Measurements from ENCODE around the gene COA1. TPM values are rescaled to one million over a fixed set of nuclear protein-coding genes. Genes with fewer than 3 reads are reported as not detected.
"Not testable (repeated sequence)": the region's sequence is repeated elsewhere in the genome, so short reads cannot be mapped to it uniquely, and the experiment has no call there.

Gene COA1, protein sequence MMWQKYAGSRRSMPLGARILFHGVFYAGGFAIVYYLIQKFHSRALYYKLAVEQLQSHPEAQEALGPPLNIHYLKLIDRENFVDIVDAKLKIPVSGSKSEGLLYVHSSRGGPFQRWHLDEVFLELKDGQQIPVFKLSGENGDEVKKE
- total RNA-seq = 35.0 TPM

DNA sequence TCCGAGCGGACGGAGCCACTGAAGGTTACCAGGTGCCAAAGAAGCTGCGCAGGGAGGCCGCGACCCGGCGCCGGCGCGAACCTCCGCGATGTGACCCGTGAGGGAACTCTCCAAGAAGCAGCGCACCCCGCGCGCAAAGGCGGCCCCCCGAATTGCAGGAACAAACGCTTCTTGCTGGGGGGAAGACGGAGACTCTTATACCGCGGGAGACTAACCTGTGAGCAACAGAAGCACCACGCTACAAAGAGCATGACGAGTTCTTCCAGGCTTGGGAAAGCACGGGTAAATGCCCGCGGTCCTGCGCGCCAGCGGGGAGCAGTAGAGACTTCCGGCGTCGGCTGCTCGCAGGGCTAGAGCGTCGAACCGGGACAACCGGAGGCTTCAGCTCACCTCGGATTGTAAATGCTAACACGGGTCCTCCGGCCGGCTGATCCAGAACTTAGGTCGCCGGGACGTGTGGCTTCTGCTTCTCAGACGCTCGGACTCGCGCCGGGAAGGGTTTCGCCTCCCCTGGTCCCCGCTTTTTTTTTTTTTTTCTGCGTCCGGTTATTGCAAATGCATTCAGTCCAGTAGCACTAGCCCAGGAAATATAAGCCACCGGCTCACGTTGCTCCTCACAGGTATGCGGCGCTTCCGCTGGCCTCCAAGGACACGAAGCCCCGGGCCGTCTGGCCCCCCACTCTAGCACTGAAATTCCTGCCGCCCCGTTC is at the start of gene COA1:
Gene COA1 (minus strand): TSS at position 310 of the 710 bp plus-strand sequence. CDS start 80,909 bp downstream, outside the sequence.
- DNase-seq (ENCODE audit: low read depth in 2 of 3, low spot score in 2 of 3) = peak; percentile 68 to 92 (median 89)

DNA sequence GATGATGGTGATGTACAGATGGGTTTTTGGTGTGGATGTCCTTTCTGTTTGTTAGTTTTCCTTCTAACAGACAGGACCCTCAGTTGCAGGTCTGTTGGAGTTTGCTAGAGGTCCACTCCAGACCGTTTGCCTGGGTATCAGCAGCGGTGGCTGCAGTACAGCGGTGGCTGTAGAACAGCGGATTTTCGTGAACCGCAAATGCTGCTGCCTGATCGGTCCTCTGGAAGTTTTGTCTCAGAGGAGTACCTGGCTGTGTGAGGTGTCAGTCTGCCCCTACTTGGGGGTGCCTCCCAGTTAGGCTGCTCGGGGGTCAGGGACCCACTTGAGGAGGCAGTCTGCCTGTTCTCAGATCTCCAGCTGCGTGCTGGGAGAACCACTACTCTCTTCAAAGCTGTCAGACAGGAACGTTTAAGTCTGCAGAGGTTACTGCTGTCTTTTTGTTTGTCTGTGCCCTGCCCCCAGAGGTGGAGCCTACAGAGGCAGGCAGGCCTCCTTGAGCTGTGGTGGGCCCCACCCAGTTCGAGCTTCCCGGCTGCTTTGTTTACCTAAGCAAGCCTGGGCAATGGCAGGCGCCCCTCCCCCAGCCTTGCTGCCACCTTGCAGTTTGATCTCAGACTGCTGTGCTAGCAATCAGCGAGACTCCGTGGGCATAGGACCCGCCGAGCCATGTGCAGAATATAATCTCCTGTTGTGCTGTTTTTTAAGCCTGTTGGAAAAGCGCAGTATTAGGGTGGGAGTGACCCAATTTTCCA is 49.1 kb upstream of the COA1 start:
- not testable (repeated sequence) for DNase-seq (ENCODE audit: low read depth in 2 of 3, low spot score in 2 of 3)

DNA sequence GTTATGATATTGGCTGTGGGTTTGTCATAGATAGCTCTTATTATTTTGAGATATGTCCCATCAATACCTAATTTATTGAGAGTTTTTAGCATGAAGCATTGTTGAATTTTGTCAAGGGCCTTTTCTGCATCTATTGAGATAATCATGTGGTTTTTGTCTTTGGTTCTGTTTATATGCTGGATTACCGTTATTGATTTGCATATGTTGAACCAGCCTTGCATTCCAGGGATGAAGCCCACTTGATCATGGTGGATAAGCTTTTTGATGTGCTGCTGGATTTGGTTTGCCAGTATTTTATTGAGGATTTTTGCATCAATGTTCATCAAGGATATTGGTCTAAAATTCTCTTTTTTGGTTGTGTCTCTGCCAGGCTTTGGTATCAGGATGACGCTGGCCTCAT is 45.9 kb upstream of the COA1 start:
- not testable (repeated sequence) for DNase-seq (ENCODE audit: low read depth in 2 of 3, low spot score in 2 of 3)

DNA sequence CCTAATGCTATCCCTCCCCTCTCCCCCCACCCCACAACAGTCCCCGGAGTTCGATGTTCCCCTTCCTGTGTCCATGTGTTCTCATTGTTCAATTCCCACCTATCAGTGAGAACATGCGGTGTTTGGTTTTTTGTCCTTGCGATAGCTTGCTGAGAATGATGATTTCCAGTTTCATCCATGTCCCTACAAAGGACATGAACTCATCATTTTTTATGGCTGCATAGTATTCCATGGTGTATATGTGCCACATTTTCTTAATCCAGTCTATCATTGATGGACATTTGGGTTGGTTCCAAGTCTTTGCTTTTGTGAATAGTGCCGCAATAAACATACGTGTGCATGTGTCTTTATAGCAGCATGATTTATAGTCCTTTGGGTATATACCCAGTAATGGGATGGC is 43.9 kb upstream of the COA1 start:
- not testable (repeated sequence) for DNase-seq (ENCODE audit: low read depth in 2 of 3, low spot score in 2 of 3)

DNA sequence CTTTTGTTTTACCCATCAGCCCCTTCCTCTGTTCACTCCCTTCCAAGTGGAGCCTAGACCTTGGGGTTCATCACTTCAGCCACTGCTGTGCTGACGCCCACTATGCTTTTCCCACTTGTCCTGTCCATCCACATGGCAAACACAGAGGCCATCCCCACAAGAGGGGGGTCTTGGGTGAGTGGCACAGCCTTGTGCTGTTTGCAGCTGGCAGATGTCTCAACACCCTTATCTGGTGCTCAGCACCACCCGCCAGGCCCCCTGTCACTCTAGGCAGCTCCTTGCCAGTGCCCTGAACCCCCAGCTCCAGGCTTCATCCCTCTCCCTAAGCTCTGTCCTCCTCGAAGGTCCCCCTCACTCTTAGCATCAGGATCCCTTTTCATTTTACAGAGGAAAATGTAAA is 42.2 kb upstream of the COA1 start:
- no peak for DNase-seq (ENCODE audit: low read depth in 2 of 3, low spot score in 2 of 3)

DNA sequence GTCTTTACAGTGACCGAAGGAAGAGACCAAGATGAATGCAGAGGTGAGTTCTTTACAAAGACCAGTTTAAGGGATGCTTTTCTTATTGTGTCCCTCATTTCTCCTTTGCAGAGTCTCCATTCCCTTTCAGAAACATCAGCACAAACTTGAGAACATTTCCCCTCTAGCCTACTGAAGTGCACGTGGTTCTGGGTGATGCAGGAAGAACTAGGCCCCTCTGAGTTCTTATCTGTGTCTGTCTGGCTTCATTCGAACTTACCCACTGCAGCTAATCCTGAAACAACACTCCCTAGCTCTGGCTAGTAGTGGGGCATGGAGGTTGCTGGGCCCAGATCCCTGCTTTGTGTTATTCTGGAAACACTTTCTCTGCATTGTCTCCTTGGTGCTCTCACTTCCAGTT is 41.8 kb upstream of the COA1 start:
- no peak for DNase-seq (ENCODE audit: low read depth in 2 of 3, low spot score in 2 of 3)

DNA sequence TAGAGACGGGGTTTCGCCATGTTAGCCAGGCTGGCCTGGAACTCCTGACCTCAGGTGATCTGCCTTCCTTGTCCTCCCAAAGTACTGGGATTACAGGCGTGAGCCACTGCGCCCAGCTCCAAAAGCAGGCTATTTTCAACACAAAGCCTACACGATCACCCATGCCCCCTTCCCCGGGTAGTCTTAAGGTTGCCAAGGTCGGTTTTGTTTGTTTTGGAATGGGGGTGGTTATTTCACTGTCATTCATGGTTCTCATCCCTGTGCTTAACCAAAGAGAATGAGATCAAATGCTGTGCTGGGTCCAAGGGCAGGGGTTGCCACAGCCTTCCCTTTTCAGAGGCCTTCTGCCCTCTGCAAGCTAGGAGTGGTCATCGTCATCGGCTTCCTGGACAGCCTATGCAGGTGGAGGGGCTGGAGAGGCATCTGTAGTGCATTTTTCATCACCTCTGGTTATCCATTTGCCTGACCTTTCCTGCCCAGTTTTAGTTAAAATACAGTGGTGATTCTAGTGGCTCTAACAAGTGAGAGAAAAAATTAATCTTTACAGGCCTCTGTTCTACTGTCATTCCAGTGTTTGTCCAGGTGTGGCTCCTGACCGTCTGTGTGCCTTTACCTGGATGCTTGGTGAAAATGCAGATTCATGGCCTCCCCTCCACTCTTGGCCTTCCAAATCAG is 40.6 kb upstream of the COA1 start:
- no peak for DNase-seq (ENCODE audit: low read depth in 2 of 3, low spot score in 2 of 3)

DNA sequence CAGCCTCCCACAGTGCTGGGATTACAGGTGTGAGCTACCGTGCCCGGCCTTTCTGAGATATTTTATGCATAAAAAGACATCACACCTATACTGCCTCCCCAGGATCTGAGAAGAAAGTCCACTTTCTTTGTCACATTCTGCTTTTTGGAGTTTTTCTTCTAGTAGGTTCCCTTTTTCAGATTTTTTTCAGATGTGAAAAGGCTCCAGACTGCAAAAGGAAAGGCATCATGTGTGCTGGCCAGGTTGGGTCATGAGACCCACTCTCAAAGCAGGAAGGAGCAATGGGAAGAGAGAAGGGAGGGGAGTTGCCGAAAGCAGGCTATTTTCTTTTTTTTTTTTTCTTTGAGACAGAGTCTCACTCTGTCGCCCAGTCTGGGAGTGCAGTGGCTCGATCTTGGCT is 40.0 kb upstream of the COA1 start:
- DNase-seq (ENCODE audit: low read depth in 2 of 3, low spot score in 2 of 3) = peak in 2 of 3 donors; percentile 47 to 68

DNA sequence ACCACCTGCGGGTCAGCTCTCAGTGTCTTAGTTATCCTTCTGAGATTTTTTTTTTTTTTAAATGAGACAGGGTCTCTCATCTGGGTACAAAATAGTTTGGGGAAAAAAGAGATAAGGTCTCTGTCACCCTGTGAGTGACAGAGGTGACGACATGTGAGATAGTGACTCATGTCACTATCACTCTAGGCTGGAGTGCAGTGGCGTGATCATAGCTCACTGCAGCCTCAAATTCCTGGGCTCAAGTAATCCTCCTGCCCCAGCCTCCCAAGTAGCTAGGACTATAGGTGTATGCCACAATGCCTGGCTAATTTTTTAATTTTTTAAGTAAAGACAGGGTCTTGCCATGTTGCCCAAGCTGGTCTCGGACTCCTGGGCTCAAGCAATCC is 39.6 kb upstream of the COA1 start:
- no peak for DNase-seq (ENCODE audit: low read depth in 2 of 3, low spot score in 2 of 3)

DNA sequence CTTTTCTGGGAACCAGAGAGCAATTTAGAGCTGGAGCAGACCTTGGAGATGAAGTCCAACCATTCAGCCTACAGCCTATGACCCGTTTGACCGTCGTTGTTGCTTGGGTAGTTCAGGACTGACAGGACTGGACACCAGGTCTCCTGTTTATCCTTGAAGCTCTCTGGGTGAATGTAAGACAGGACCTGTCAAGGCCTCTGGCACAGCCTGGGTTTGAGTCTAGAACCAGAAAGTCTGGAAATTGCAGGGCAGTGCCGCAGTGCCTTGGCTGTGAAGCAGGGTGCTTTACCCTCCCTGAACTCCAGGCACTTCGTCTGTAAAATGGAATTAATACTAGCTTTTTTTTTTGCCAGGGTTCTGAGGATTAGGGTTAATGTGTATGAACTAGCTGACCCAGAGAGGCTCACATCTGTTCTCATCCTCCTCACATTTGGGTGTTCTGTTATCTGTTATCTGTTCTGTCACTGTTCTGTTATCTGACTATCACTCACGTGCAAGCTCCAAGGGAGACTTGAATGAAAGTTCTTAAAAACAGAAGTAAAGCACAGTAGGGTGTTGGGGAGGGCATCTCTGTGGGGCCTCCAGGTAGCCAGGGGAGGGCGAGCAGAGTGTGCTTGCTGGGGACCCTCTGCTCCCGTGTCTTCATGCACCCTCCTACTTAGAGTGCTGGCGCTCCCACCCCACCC is 39.0 kb upstream of the COA1 start:
- DNase-seq (ENCODE audit: low read depth in 2 of 3, low spot score in 2 of 3) = no peak

DNA sequence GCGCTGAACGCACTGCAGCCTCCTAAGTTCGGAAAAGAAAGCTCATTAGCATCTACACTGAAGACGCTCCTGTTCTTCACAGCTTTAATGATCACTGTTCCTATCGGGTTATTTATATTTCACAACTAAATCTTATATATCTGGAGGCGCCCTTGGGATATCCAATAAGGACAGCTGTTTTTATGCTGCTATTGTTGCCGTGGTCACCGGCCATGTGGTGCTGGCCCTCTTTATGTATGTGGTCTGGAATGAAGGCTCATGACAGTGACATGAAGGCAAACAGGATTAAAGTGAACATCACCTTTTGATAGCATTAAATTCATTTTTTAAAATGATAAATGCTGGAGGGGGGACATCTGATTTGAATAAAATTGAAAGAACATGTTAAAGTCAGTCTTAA is 38.0 kb upstream of the COA1 start:
- DNase-seq (ENCODE audit: low read depth in 2 of 3, low spot score in 2 of 3) = no peak

DNA sequence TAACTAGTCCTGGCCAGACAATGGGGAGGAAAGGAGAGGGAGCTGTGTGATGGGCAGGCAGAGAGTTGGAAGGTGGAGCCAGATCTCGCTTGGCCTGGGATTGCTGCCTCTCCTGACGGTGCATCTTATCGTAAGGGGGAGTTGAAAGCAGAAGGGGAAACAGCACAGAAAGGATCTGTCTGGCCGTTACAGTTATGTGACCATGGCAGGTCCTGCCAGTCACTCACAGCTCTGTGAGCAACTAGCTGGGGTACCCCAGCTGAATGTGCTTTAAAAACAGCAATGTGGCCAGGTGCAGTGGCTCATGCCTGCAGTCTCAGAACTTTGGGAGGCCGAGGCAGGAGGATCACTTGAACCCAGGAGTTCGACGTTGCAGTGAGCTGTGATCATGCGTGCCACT is 37.2 kb upstream of the COA1 start:
- DNase-seq (ENCODE audit: low read depth in 2 of 3, low spot score in 2 of 3) = peak in 1 of 3 donors; percentile 45

DNA sequence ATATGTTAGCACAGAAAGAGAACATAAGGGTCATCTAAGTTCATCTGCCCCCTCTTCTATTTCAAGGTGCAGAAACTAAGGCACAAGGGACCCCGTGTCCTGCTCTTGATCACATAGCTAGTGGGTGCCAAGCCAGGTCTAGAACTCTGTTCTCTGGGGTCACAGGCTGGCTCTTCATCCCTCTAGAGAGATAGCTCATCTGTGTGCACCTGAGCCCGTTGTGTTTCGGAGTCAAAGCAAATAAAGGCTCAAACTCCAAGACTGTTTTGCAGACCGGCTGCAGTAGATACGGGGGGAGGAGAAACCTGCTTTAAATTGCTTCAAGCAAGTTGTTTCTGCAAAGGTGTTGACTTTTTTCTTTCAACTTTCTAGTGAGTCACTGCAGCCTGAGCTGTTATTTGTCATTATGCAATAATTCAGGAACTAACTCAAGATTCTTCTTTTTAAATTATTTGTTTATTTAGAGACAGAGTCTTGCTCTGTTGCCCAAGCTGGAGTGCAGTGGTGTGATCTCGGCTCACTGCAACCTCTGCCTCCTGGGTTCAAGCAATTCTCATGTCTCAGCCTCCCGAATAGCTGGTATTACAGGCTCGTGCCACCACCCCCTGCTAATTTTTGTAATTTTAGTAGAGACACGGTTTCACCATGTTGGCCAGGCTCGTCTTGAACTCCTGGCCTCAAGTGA is 35.6 kb upstream of the COA1 start:
- DNase-seq (ENCODE audit: low read depth in 2 of 3, low spot score in 2 of 3) = peak in 2 of 3 donors; percentile 39 to 45

DNA sequence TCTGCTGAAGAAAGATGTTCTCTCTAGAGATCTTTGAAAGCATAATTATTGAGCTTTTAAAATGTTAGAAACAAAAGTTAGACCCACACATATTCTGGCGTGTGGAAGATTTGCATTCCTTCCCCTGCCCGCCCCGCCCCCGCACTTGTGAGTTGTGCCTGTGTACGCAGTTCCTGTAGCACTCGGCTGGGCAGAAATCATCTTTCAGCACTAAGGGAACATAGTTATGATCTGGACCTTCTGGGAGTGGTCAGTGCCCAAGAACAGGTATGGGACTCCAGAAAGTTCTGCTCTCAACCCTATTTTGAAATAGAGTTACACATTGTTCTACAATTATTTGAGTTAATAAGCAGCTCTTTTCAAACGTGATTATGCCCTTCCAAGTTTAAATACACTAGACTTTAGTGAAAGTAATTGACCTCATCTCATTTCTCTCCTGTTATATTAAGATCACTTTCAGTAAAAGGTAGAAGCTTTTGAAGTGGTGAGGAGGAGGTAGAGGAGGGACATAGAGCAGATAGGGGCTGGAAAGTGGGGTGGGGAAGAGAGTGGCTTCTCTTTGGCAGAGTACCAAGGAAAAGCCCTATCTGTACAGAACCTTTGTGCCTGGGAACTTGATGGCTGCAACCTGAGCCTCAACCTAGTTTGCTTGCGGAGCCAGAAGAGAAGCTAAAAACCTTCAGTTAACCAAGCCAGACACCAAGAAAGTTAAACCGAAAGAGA is 34.9 kb upstream of the COA1 start:
- DNase-seq (ENCODE audit: low read depth in 2 of 3, low spot score in 2 of 3) = peak in 2 of 3 donors; percentile 43 to 47

DNA sequence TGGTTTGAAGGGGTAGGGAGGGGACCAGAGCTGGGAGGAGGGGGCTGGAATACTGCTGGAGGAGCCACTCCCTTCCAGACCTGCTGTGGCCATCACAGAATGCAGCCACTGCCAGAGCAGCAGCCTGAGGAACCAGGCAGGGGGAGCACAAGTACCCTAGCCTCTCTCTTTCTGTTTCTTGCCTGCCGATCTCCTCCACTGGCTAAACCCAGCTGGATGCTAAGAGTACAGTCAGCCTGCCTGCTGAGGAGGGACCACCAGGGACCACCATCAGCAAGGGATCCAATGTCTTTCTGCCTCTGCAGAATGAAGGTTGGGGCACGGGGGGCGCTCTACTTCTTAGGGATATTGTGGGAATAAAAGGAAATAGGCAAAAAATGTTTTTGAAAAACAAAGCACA is 33.9 kb upstream of the COA1 start:
- no peak for DNase-seq (ENCODE audit: low read depth in 2 of 3, low spot score in 2 of 3)

DNA sequence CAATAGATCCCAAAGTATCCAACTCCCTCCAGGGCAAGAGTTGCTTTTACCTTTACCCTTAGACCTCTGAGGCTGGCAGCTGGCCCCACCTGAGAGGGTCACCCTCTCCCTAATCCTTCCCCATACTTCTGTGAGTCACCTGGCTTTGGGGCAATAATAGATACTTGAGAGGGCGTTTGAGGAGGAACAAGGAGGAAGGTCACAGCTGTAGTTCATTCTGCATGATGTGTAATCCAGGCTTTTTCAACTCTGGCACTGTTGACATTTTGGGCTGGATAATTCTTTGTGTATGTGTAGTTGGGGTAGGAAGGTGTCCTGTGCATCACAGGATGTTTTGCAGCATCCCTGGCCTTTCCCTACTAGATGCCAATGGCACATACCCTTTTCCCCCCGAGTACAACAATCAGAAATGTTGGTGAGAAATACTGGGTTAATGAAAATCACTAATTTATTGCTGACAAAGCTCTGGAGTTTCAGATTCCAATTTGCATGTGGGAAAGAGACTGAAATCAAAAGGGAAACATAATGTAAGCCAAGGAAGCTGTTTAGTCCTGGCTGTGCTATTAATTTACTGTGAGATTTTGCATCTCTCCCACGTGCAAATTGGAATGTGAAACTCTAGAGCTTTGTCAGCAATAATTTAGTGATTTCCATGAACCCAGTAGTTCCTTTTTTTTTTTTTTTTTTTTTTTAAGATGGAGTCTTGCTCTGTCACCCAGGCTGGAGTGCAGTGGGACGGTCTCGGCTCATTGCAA is 32.8 kb upstream of the COA1 start:
- no peak for DNase-seq (ENCODE audit: low read depth in 2 of 3, low spot score in 2 of 3)

DNA sequence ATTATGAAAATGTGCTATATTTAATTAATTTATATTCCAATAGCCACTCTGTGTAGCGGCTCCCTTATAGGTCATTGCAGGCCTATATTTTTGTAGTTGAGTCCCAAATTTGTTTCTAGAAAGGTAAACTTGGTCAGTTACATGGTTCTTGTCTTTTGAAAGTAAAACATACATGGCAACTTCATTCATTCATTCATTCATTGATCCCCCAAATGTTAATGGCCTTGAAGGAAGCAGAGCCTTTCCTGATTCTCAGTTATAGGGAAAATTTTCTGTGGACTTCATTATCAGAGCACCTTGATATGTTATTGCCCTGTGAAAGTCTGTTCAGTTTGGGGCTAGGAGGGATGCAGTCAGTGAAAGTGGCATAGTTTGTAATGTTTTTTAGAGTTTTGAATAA is 32.1 kb upstream of the COA1 start:
- DNase-seq (ENCODE audit: low read depth in 2 of 3, low spot score in 2 of 3) = no peak

DNA sequence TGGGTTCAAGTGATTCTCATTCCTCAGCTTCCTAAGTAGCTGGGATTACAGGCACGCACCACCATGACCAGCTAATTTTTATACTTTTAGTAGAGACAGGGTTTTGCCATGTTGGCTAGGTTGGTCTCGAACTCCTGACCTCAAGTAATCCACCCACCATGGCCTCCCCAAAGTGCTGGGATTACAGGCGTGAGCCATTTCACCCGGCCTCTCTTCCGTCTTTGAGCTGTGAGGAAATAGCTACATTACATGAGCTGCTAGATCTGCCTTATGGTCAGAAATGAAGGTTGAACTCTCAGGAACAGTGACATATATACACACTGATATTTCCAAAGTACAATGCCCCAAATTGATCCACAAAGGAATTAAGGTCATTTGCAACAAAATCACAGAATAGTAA is 31.5 kb upstream of the COA1 start:
- no peak for DNase-seq (ENCODE audit: low read depth in 2 of 3, low spot score in 2 of 3)

All from hematopoietic multipotent progenitor cell (in vitro differentiated cells).